ENCODE results near the gene PDS5A.
"Not testable (repeated sequence)": the region's sequence is repeated elsewhere in the genome, so short reads cannot be mapped to it uniquely, and the experiment has no call there.

Gene PDS5A

DNA sequence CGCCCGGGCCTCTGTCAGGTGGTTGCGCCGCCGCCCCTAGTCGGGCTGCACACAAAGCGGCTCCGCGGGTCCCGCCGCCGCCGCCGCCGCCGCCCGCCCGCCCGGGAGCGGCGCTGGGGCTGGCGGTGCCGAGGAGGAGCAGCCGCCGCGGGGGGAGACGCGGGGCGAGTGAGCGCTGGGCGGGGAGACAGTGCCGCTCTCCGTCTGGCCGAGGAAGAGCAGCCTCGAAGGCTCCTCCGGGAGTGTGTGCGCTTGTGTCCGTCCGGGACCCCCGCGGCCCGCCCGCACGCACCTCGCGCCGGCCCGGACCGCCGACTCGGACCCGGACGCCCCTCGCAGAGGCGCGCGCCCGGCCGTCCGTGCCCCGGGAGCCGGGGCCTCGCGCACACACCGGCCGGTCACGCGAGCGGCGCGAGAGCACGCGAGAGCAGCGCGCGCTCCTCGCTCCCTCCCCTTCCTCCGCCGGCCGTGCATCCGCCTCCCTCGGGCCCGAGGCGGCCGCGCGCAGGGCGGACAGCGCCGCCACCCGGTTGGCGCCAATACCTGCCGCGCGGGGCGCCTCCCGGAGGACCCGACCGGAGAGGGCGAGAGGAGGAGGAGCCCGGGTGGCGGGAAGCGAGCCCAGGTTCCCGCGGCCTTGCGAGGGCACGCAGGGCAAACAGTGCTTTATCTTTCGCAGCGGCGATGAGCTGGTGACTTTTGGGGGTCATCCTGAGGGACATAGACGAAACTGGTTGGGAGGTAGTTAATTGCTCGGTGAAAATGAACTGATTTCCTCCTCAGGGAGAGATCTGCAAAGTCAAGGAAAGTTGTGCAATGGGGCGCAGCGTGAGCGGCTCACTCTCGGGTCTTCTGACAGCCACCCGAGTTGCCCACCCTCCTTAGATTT lies at the start of gene PDS5A:
Gene PDS5A (minus strand): TSS at position 423 of the 889 bp plus-strand sequence. CDS start 1,334 bp downstream, outside the sequence.
- TF ChIP-seq CTCF (IDR thresholded peaks at IDR 0.05), result peak; percentile 98
- TF ChIP-seq ZFX (IDR thresholded peaks at IDR 0.05; ENCODE audit: borderline replicate concordance), result no peak
- peak within 1 kb of the TSS; percentile 94 for H3K27ac ChIP-seq

DNA sequence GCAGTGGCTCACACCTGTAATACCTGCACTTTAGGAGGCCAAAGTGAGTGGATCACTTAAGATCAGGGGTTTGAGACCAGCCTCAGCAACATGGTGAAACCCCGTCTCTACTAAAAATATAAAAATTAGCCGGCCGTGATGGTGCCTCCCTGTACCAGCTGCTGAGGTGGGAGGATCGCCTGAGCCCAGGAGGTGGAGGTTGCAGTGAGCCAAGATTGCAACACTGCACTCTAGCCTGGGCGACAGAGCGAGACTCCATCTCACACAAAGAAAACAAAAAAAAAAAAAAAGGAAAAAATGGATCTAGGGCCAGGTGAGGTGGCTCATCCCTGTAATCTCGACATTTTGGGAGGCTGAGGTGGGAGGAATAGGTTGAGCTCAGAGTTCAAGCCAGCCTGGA lies 46.3 kb upstream of the PDS5A start:
- not testable (repeated sequence) for H3K27ac ChIP-seq

GRCh38 chr4:40021116-40021515 lies 43.4 kb upstream of the PDS5A start:
- H3K27ac ChIP-seq, result not testable (repeated sequence)

- no peak overlapping the region for H3K27ac ChIP-seq
- TF ChIP-seq CTCF (IDR thresholded peaks at IDR 0.05) (no peak), ZFX (IDR thresholded peaks at IDR 0.05; ENCODE audit: borderline replicate concordance) (no peak)
Observed at GRCh38 chr4:40020221-40020620, 42.5 kb upstream of the PDS5A start.

GRCh38 chr4:40016007-40016406 lies 38.3 kb upstream of the PDS5A start:
- no peak overlapping the region for H3K27ac ChIP-seq
- no peak for TF ChIP-seq CTCF (IDR thresholded peaks at IDR 0.05)
- no peak for TF ChIP-seq ZFX (IDR thresholded peaks at IDR 0.05; ENCODE audit: borderline replicate concordance)

- no peak for TF ChIP-seq CTCF (IDR thresholded peaks at IDR 0.05)
- TF ChIP-seq ZFX (IDR thresholded peaks at IDR 0.05; ENCODE audit: borderline replicate concordance), result no peak
Observed at GRCh38 chr4:40003986-40004385, 26.3 kb upstream of the PDS5A start.

GRCh38 chr4:40000711-40001110 lies 23.0 kb upstream of the PDS5A start:
- TF ChIP-seq CTCF (IDR thresholded peaks at IDR 0.05) (no peak), ZFX (IDR thresholded peaks at IDR 0.05; ENCODE audit: borderline replicate concordance) (no peak)
- H3K27ac ChIP-seq, result no peak overlapping the region

More at GRCh38 chr4:40003986-40004385, 26.3 kb upstream of the PDS5A start:
- H3K27ac ChIP-seq, result no peak overlapping the region

DNA sequence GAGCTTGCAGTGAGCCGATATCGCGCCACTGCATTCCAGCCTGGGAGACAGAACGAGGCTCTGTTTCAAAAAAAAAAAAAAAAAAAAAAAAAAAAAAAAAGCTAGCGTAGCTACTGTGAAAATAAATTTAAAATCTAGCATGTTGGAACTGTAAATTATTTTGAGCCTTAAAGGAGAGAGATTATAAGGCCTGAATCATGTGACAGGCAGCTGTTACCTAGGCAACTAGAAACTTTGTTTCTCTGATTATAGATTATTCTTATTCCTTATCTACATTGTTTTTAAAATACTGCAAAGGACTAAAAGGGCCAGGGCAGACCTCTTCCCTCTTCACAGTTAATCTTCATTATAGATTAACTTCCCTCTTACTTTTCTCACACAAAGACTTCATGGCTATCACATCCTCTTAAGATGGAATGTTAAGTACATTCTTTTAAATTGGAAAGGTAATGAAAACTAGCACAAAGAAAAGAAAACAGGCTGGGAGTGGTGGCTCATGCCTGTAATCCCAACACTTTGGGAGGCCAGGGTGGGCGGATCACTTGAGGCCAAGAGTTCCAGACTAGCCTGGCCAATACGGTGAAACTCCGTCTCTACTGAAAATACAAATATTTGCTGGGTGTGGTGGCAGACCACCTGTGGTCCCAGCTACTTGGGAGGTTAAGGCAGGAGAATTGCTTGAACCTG lies 21.1 kb upstream of the PDS5A start:
- no peak overlapping the region for H3K27ac ChIP-seq
- TF ChIP-seq CTCF (IDR thresholded peaks at IDR 0.05) (no peak), ZFX (IDR thresholded peaks at IDR 0.05; ENCODE audit: borderline replicate concordance) (no peak)
